Endometrial microvascular endothelial cells (primary cell): ENCODE data around the gene EFNA2. TPM values are rescaled to one million over a fixed set of nuclear protein-coding genes. Genes with fewer than 3 reads are reported as not detected.

ENCODE experiments used
- in situ Hi-C: cut with HindIII; loops from 2 replicates; pipeline ENCODE4 v1.10.0; 2017; ENCODE audit warnings: low sequenced_read_pairs, low pct_unique_long_range_greater_than_20kb; ENCODE audit errors: inconsistent ontology term
- total RNA-seq: library from RNA; depleted of rRNA; stranded (reverse); fragments of >200 nt; gene quantifications from one replicate; pipeline ENCODE4 v1.2.3, GENCODE V29; 2015; ENCODE audit errors: inconsistent ontology term

Gene EFNA2
- total RNA-seq, 1 donor from 2014 or later = not detected

DNA sequence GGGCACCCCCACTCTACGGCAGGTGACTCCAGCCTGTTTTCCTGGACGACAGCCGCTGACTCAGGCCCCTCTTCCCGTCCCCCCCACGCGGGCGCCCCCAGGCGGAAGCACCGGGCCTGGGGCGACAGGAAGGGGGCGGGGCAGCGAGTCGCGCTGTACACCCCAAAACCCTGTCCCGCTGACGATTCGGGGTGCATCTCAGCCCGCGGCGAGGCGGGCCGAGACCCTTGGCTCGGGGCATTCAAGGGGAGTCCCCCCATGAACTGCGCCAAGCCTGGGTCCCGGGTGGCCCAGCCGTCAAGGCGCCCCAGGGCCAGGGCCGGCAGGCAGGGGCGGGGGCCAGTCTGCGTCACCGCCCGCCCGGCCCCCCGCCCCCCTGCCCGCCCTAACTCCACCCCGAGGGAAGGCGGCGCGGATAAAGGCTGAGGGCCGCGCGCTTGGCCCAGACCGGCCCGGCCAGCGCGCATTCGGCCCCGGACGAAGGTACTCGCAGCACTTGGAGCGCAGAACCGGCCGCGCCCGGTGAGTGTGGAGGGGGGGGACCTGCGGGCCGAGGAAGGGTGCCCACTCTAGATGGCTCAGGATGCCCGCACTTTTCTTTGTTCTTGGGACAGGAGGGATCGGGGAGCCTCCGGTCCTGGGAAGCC is 37.4 kb upstream of the EFNA2 start, which contains the start of gene MIDN:
Gene MIDN (plus strand): TSS at position 445 of the 647 bp plus-strand sequence. CDS start 1,714 bp downstream, outside the sequence.
- in situ Hi-C loops = no loop called here

DNA sequence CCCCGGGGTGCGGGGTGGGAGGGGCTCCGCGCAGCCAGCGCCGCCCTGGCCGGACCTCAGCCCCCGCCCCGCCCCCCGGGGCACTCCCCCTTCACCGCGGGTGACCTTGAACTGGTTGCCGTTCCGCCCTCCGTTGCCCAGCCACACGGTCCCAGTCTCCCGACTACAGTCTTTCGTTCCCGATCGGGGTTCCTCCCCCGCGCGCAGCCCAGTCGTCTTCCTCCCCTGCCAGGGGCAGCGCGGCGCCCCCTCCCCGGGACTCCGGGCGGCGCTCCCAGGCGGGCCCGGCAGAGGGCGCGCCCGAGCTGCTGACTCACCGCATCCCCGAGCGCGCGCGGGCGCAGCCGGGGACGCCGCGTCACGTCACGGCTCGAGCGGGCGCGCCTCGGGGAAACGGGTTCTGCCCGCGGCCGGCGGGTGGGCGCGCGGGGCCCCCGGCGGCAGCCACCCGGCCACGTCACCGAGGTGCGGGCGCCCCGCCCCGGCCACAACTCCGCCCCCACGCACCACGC is 36.8 kb upstream of the EFNA2 start:
- in situ Hi-C loops = no loop called here

GRCh38 chr19:1249298-1249989 is 36.2 kb upstream of the EFNA2 start:
- in situ Hi-C loops = no loop called here

- in situ Hi-C loops = no loop called here
Measured at GRCh38 chr19:1249990-1250436, 35.7 kb upstream of the EFNA2 start.

GRCh38 chr19:1250437-1251260 is 35.0 kb upstream of the EFNA2 start:
- in situ Hi-C loops = no loop called here

GRCh38 chr19:1251330-1252220 is 34.1 kb upstream of the EFNA2 start:
- in situ Hi-C loops = no loop called here

GRCh38 chr19:1252221-1252820 is 33.4 kb upstream of the EFNA2 start:
- in situ Hi-C loops = no loop called here

DNA sequence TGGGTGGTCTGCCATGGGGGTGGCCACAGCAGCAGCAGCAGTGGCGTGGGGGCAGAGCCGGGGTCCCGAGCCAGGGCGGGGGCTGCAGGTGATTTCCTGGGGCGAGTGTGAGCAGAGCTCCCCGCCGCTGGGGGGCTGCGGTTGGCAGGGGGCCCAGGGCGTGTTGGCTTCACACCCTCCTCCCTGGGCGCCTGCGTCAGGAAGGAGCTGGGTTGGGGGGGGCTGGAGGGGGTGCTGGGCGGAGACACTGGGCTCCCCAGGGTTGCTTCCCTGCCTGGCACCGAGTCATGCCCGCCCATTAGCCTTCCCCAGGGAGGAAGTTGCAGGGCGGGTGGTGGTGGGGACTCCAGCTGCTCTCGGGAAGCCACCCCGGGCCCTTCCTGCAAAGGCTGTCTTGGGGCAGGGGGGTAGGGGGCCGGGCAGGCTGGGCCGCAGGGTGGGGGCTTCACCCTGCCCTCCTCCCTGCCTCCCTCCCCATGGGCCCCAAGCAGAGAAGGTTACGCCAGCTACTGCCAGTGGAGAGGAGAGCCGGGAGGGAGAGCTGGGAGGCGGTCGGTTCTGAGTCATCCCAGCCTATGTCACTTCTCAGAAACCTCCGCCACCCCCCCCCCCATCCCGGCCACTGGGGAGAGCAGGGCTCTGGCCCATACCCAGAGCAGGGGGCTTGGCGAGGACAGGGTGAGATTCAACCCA is 32.7 kb upstream of the EFNA2 start:
- in situ Hi-C loops = no loop called here

- in situ Hi-C loops = no loop called here
Measured at GRCh38 chr19:1253514-1254080, 32.1 kb upstream of the EFNA2 start.

- in situ Hi-C loops = no loop called here
Measured at GRCh38 chr19:1254081-1254527, 31.6 kb upstream of the EFNA2 start.

DNA sequence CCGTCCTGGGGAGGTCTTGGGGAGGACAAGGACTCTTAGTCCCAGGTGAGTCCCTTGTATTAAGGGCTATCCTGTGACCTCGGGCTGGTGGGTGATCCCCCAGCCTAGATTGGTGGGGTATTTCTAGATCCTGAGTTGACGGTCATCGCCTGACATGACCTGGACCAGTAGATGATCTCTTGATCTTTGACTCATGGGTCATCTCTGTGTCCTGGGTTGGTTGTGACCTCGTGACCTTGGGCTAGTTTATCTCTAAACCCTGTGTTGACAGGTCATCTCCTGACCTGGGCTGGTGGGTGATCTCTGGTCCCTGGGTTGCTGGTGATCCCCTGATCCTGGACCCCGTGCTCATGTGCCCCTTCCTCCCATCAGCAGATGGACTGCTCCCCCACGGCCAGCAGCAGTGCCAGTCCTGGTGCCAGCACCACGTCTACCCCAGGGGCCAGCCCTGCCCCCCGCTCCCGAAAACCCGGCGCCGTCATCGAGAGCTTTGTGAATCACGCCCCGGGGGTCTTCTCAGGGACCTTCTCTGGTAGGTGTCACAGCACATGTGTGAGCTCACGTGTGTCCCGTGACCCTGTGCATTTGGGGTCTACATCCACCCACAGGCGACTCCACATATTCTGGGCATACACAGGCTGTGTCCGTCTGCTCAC is 31.0 kb upstream of the EFNA2 start:
- in situ Hi-C loops = no loop called here

DNA sequence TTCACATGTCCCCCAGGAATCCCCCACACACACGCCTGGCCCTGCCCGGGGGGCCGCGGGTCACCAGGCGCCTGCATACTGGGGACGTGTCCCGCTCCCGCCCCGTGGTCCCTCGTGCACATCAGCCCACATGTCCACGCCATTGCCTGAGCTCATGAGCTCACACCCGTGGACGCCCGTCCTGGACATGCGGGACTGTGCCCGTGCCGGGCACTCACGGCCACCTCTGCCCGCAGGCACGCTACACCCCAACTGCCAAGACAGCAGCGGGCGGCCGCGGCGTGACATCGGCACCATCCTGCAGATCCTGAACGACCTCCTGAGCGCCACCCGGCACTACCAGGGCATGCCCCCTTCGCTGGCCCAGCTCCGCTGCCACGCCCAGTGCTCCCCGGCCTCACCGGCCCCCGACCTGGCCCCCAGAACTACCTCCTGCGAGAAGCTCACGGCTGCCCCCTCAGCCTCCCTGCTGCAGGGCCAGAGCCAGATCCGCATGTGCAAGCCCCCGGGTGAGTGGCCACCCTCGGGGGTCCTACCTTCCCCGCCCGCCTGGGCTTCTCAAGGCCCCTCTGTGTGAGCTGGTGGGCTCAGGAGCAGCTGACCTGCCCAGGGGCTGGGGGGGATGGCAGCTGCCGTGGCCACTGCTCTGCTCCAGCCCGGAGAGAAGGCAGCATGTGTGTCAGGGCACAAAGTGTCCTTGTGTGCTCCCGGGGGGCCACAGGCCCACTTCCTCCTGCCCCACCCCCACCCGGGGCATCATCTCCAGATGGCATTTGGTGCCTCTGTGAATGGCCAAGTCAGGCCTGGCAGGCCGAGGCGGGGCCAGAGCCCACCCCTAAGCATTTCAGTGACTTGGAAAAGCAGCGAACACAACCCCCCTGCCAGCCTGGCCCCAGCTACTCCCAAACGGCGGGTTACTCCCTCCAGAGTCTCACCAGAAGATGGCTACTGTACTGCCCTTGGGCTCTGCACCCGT is 30.2 kb upstream of the EFNA2 start:
- in situ Hi-C loops = no loop called here

- in situ Hi-C loops = no loop called here
Measured at GRCh38 chr19:1256646-1257474, 28.8 kb upstream of the EFNA2 start.

- in situ Hi-C loops = no loop called here
Measured at GRCh38 chr19:1257475-1258162, 28.1 kb upstream of the EFNA2 start.
